ENCODE results near the gene PRSS35.
A peak's percentile ranks its signal among the peaks of the same experiment; 100 is the strongest.
"Not testable (repeated sequence)": the region's sequence is repeated elsewhere in the genome, so short reads cannot be mapped to it uniquely, and the experiment has no call there.

Gene PRSS35

GRCh38 chr6:83490217-83490807 is 22.0 kb upstream of the PRSS35 start:
- no peaks in the 10 kb centered on the region for H3K4me1 Mint-ChIP-seq
- ATAC-seq (no peak), DNase-seq (no peak)
- H3K36me3 Mint-ChIP-seq (ENCODE audit: low read depth): no peaks in the 10 kb centered on the region
- H3K27me3 Mint-ChIP-seq: no peaks in the 10 kb centered on the region
- no peak overlapping the region for H3K27ac Mint-ChIP-seq
- H3K4me3 Mint-ChIP-seq: no peak overlapping the region
- H3K9me3 Mint-ChIP-seq: no peaks in the 10 kb centered on the region

GRCh38 chr6:83505356-83505755 is 7.0 kb upstream of the PRSS35 start:
- Mint-ChIP-seq H3K36me3 (ENCODE audit: low read depth) (no peaks in the 10 kb centered on the region), H3K4me1 (no peaks in the 10 kb centered on the region), H3K27ac (no peak overlapping the region), H3K27me3 (peaks cover 8% of the 10 kb centered on the region), H3K4me3 (no peak overlapping the region), H3K9me3 (peaks cover 5% of the 10 kb centered on the region)
- ATAC-seq: no peak
- no peak for DNase-seq

- H3K9me3 Mint-ChIP-seq: no peaks in the 10 kb centered on the region
- DNase-seq (no peak), ATAC-seq (no peak)
- H3K27me3 Mint-ChIP-seq: peaks cover 31% of the 10 kb centered on the region
- H3K27ac Mint-ChIP-seq: no peak overlapping the region
- no peaks in the 10 kb centered on the region for H3K36me3 Mint-ChIP-seq (ENCODE audit: low read depth)
- H3K4me3 Mint-ChIP-seq: no peak overlapping the region
- H3K4me1 Mint-ChIP-seq: peaks cover 5% of the 10 kb centered on the region
Measured at GRCh38 chr6:83509441-83509840, 2.9 kb upstream of the PRSS35 start.

- Mint-ChIP-seq H3K27me3 (peaks cover 36% of the 10 kb centered on the region), H3K36me3 (ENCODE audit: low read depth) (no peaks in the 10 kb centered on the region), H3K9me3 (no peaks in the 10 kb centered on the region), H3K27ac (no peak overlapping the region), H3K4me1 (peaks cover 5% of the 10 kb centered on the region), H3K4me3 (no peak overlapping the region)
- ATAC-seq: no peak
- DNase-seq: no peak
Measured at GRCh38 chr6:83510791-83511190, 1.5 kb upstream of the PRSS35 start.

GRCh38 chr6:83511266-83511665 is 1.1 kb upstream of the PRSS35 start:
- peaks cover 5% of the 10 kb centered on the region for H3K4me1 Mint-ChIP-seq

GRCh38 chr6:83514466-83514865 is 2.1 kb downstream of the PRSS35 start:
- Mint-ChIP-seq H3K4me3 (no peak overlapping the region), H3K36me3 (ENCODE audit: low read depth) (no peaks in the 10 kb centered on the region), H3K27me3 (peaks cover 36% of the 10 kb centered on the region), H3K9me3 (no peaks in the 10 kb centered on the region), H3K4me1 (peaks cover 5% of the 10 kb centered on the region), H3K27ac (no peak overlapping the region)
- DNase-seq (no peak), ATAC-seq (no peak)

More at GRCh38 chr6:83511266-83511665, 1.1 kb upstream of the PRSS35 start:
- Mint-ChIP-seq H3K9me3 (no peaks in the 10 kb centered on the region), H3K27ac (no peak overlapping the region), H3K36me3 (ENCODE audit: low read depth) (no peaks in the 10 kb centered on the region), H3K27me3 (peaks cover 38% of the 10 kb centered on the region), H3K4me3 (no peak overlapping the region)
- DNase-seq (no peak), ATAC-seq (no peak)

- ATAC-seq (no peak), DNase-seq (peak; percentile 8)
- Mint-ChIP-seq H3K27ac (no peak overlapping the region), H3K9me3 (no peaks in the 10 kb centered on the region), H3K36me3 (ENCODE audit: low read depth) (no peaks in the 10 kb centered on the region), H3K4me1 (peaks cover 5% of the 10 kb centered on the region), H3K4me3 (no peak overlapping the region), H3K27me3 (peaks cover 38% of the 10 kb centered on the region)
Measured at GRCh38 chr6:83514866-83515466, 2.6 kb downstream of the PRSS35 start.

- H3K36me3 Mint-ChIP-seq (ENCODE audit: low read depth): no peaks in the 10 kb centered on the region
- no peak overlapping the region for H3K4me3 Mint-ChIP-seq
- H3K27ac Mint-ChIP-seq: no peak overlapping the region
- no peaks in the 10 kb centered on the region for H3K9me3 Mint-ChIP-seq
- DNase-seq: no peak
- no peaks in the 10 kb centered on the region for H3K4me1 Mint-ChIP-seq
- no peak for ATAC-seq
- peaks cover 25% of the 10 kb centered on the region for H3K27me3 Mint-ChIP-seq
Measured at GRCh38 chr6:83517500-83517899, 5.2 kb downstream of the PRSS35 start.

- no peaks in the 10 kb centered on the region for H3K36me3 Mint-ChIP-seq (ENCODE audit: low read depth)
- H3K27me3 Mint-ChIP-seq: peaks cover 16% of the 10 kb centered on the region
- no peak for ATAC-seq
- no peak overlapping the region for H3K4me3 Mint-ChIP-seq
- no peak overlapping the region for H3K27ac Mint-ChIP-seq
- no peak for DNase-seq
- no peaks in the 10 kb centered on the region for H3K9me3 Mint-ChIP-seq
- no peaks in the 10 kb centered on the region for H3K4me1 Mint-ChIP-seq
Measured at GRCh38 chr6:83518816-83519480, 6.6 kb downstream of the PRSS35 start.

- H3K27me3 Mint-ChIP-seq: peaks cover 4% of the 10 kb centered on the region
Measured at GRCh38 chr6:83536034-83536646, 23.8 kb downstream of the PRSS35 start.

GRCh38 chr6:83536647-83537589 is 24.6 kb downstream of the PRSS35 start:
- DNase-seq (no peak), ATAC-seq (no peak)
- peaks cover 4% of the 10 kb centered on the region for H3K27me3 Mint-ChIP-seq
- H3K4me1 Mint-ChIP-seq: no peaks in the 10 kb centered on the region
- no peaks in the 10 kb centered on the region for H3K9me3 Mint-ChIP-seq
- H3K36me3 Mint-ChIP-seq (ENCODE audit: low read depth): no peaks in the 10 kb centered on the region
- no peak overlapping the region for H3K27ac Mint-ChIP-seq
- H3K4me3 Mint-ChIP-seq: no peak overlapping the region

More at GRCh38 chr6:83536034-83536646, 23.8 kb downstream of the PRSS35 start:
- Mint-ChIP-seq H3K9me3 (no peaks in the 10 kb centered on the region), H3K36me3 (ENCODE audit: low read depth) (no peaks in the 10 kb centered on the region), H3K4me3 (no peak overlapping the region), H3K4me1 (no peaks in the 10 kb centered on the region), H3K27ac (no peak overlapping the region)
- DNase-seq: peak; percentile 60
- no peak for ATAC-seq

GRCh38 chr6:83539678-83540077 is 27.3 kb downstream of the PRSS35 start:
- H3K36me3 Mint-ChIP-seq (ENCODE audit: low read depth): no peaks in the 10 kb centered on the region
- ATAC-seq: no peak
- no peaks in the 10 kb centered on the region for H3K4me1 Mint-ChIP-seq
- DNase-seq: no peak
- peaks cover 10% of the 10 kb centered on the region for H3K27me3 Mint-ChIP-seq
- no peak overlapping the region for H3K27ac Mint-ChIP-seq
- no peak overlapping the region for H3K4me3 Mint-ChIP-seq
- no peaks in the 10 kb centered on the region for H3K9me3 Mint-ChIP-seq

GRCh38 chr6:83546636-83547035 is 34.3 kb downstream of the PRSS35 start:
- DNase-seq (no peak), ATAC-seq (no peak)
- H3K27ac Mint-ChIP-seq: no peak overlapping the region

GRCh38 chr6:83550482-83550881 is 38.1 kb downstream of the PRSS35 start:
- not testable (repeated sequence) for H3K9me3 Mint-ChIP-seq; H3K4me1 Mint-ChIP-seq; ATAC-seq; H3K4me3 Mint-ChIP-seq; H3K27me3 Mint-ChIP-seq; H3K27ac Mint-ChIP-seq; DNase-seq; H3K36me3 Mint-ChIP-seq (ENCODE audit: low read depth)

More at GRCh38 chr6:83546636-83547035, 34.3 kb downstream of the PRSS35 start:
- peaks cover 6% of the 10 kb centered on the region for H3K9me3 Mint-ChIP-seq
- H3K4me1 Mint-ChIP-seq: no peaks in the 10 kb centered on the region
- no peaks in the 10 kb centered on the region for H3K36me3 Mint-ChIP-seq (ENCODE audit: low read depth)
- H3K27me3 Mint-ChIP-seq: peaks cover 13% of the 10 kb centered on the region
- no peak overlapping the region for H3K4me3 Mint-ChIP-seq

Data from activated naive CD8-positive, alpha-beta T cell treated with anti-CD3 and anti-CD28 coated beads, Interleukin-2, amount 50 U/mL, for 24 hours (primary cell).